CD4-positive, alpha-beta T cell (primary cell): Measurements from ENCODE around the gene COL23A1. TPM values are rescaled to one million over a fixed set of nuclear protein-coding genes. Genes with fewer than 3 reads are reported as not detected.

Source experiments
- ATAC-seq: fragments of 200-7000 bp; cut with Tn5 transposase; one replicate; pipeline ENCODE4 v1.10.0; 2022; ENCODE audit warnings: mild to moderate bottlenecking; ENCODE audit not compliant: poor library complexity
- CTCF ChIA-PET: fragments of 350-600 bp; sonication (Branson Sonifier 250); formaldehyde crosslinking; loops from one replicate; lab custom pipeline; 2021; ENCODE audit warnings: antibody characterized with exemption, inconsistent platforms; lab: Charles Lee
- POLR2A ChIA-PET: fragments of 350-600 bp; sonication (Branson Sonifier 250); formaldehyde crosslinking; loops from one replicate; lab custom pipeline; 2021; ENCODE audit warnings: antibody characterized with exemption, inconsistent platforms; lab: Charles Lee
- DNase-seq, 14 experiments: peaks; one replicate each; pipeline ENCODE4 v3.0.0-alpha.2; 2013 to 2020; ENCODE audit warnings: mixed read lengths in 2 of 14
- H3K27ac ChIP-seq, 2 donors: one replicate each; pipeline versions ENCODE4 v1.5.1 to v1.7.0; 2013; ENCODE audit warnings: low read length in 2 of 2, low read depth in 1 of 2, mild to moderate bottlenecking in 1 of 2
- H3K27me3 ChIP-seq, 2 experiments: 1 replicate in 1 of 2; 2 replicates in 1 of 2; pipeline versions ENCODE4 v1.6.1 to v1.7.0; 2013; ENCODE audit warnings: low read length in 2 of 2, control low read depth in 1 of 2, mild to moderate bottlenecking in 1 of 2, moderate library complexity in 1 of 2; ENCODE audit not compliant: insufficient read depth in 2 of 2, control insufficient read depth in 1 of 2
- H3K36me3 ChIP-seq: one replicate; pipeline ENCODE4 v1.6.1; 2013; ENCODE audit warnings: low read length, control low read depth; ENCODE audit not compliant: insufficient read depth
- H3K4me1 ChIP-seq: one replicate; pipeline ENCODE4 v1.6.1; 2013; ENCODE audit warnings: low read length, control low read depth; ENCODE audit not compliant: insufficient read depth
- H3K4me3 ChIP-seq: one replicate; pipeline ENCODE4 v1.5.1; 2013; ENCODE audit warnings: mild to moderate bottlenecking, low read length, moderate library complexity
- H3K9me3 ChIP-seq, 2 experiments: 1 replicate in 1 of 2; 2 replicates in 1 of 2; pipeline versions ENCODE4 v1.6.1 to v1.7.0; 2013; ENCODE audit warnings: low read length in 2 of 2, mild to moderate bottlenecking in 2 of 2, control low read depth in 1 of 2, moderate library complexity in 1 of 2; ENCODE audit not compliant: control insufficient read depth in 1 of 2, insufficient read depth in 1 of 2
- H3K27ac Mint-ChIP-seq: one replicate; pipeline ENCODE4 v1.8.0; 2020; ENCODE audit warnings: mixed read lengths
- H3K27me3 Mint-ChIP-seq: one replicate; pipeline ENCODE4 v1.8.0; 2021; ENCODE audit warnings: mixed read lengths
- H3K36me3 Mint-ChIP-seq: one replicate; pipeline ENCODE4 v1.8.0; 2021; ENCODE audit warnings: low read depth, mixed read lengths
- H3K4me1 Mint-ChIP-seq: one replicate; pipeline ENCODE4 v1.8.0; 2021; ENCODE audit warnings: low read depth, mixed read lengths
- H3K4me3 Mint-ChIP-seq: one replicate; pipeline ENCODE4 v1.8.0; 2020; ENCODE audit warnings: mild to moderate bottlenecking, mixed read lengths
- H3K9me3 Mint-ChIP-seq: one replicate; pipeline ENCODE4 v1.8.0; 2020; ENCODE audit warnings: mixed read lengths
- CTCF ChIP-seq: fragments of 200-600 bp; IDR thresholded peaks from one replicate; pipeline ENCODE4 v1.8.0; 2022; ENCODE audit warnings: antibody characterized with exemption, mild to moderate bottlenecking
- intact Hi-C, 2 experiments: fragments of 100-400 bp; cut with DNase I in 1 of 2; cut with micrococcal nuclease in 1 of 2; formaldehyde crosslinking; loops; one replicate each; pipeline versions ENCODE4 v1.15.1 to v1.9.0; 2023 to 2025; cut with DNase I, micrococcal nuclease
- total RNA-seq, 174 experiments: library from RNA in 2 of 174; stranded (reverse) in 2 of 174; gene quantifications; one replicate each; pipeline ENCODE4 v1.2.3 and lab custom pipeline; 2021 to 2026

The COL23A1 gene
- total RNA-seq, 2 experiments from 2014 or later, result not detected

- H3K4me1 ChIP-seq, result no peaks in the 10 kb centered on the region
- no peaks in the 10 kb centered on the region for H3K4me1 Mint-ChIP-seq
- H3K27ac Mint-ChIP-seq, result no peak overlapping the region
- H3K9me3 ChIP-seq, result no peaks in the 10 kb centered on the region
- peaks cover 29% of the 10 kb centered on the region for H3K27me3 Mint-ChIP-seq
- CTCF ChIA-PET, result no interaction called here
- H3K36me3 ChIP-seq, result no peaks in the 10 kb centered on the region
- H3K36me3 Mint-ChIP-seq, result no peaks in the 10 kb centered on the region
- no peak for ATAC-seq
- POLR2A ChIA-PET, result no interaction called here
- H3K4me3 ChIP-seq, result no peak overlapping the region
- no peaks in the 10 kb centered on the region for H3K27me3 ChIP-seq
- TF ChIP-seq CTCF, result no peak
- no peak overlapping the region for H3K27ac ChIP-seq
- H3K9me3 Mint-ChIP-seq, result no peaks in the 10 kb centered on the region
- no peak for DNase-seq
- H3K4me3 Mint-ChIP-seq, result no peak overlapping the region
- intact Hi-C loops, result loop anchor here in 1 of 2 experiments (5.0 kb wide), 1 partner anchor 92 kb away; no protein-coding TSS in a partner anchor
These were observed 35.9 kb downstream of the COL23A1 start for GRCh38 chr5:178554311-178554710.

GRCh38 chr5:178553517-178553916 lies 36.7 kb downstream of the COL23A1 start:
- Mint-ChIP-seq H3K36me3 (no peaks in the 10 kb centered on the region), H3K27me3 (peaks cover 29% of the 10 kb centered on the region), H3K4me3 (no peak overlapping the region), H3K4me1 (no peaks in the 10 kb centered on the region), H3K27ac (no peak overlapping the region), H3K9me3 (no peaks in the 10 kb centered on the region)
- TF ChIP-seq CTCF, result no peak
- CTCF ChIA-PET, result no interaction called here
- Histone ChIP-seq H3K36me3 (no peaks in the 10 kb centered on the region), H3K27me3 (no peaks in the 10 kb centered on the region), H3K27ac (no peak overlapping the region), H3K9me3 (no peaks in the 10 kb centered on the region), H3K4me3 (no peak overlapping the region), H3K4me1 (no peaks in the 10 kb centered on the region)
- no peak for DNase-seq
- intact Hi-C loops, result loop anchor here in 1 of 2 experiments (5.0 kb wide), 1 partner anchor 91 kb away; no protein-coding TSS in a partner anchor
- no peak for ATAC-seq
- POLR2A ChIA-PET, result no interaction called here

- CTCF ChIA-PET, result interaction anchor here (1.0 kb wide), 1 partner anchor 271 kb away, joined by 3 read pairs; no protein-coding TSS in a partner anchor
- no peak overlapping the region for H3K4me3 ChIP-seq
- no peak overlapping the region for H3K27ac Mint-ChIP-seq
- POLR2A ChIA-PET, result no interaction called here
- no peaks in the 10 kb centered on the region for H3K36me3 ChIP-seq
- TF ChIP-seq CTCF, result no peak
- no peaks in the 10 kb centered on the region for H3K4me1 Mint-ChIP-seq
- no peak overlapping the region for H3K4me3 Mint-ChIP-seq
- no peak overlapping the region for H3K27ac ChIP-seq
- intact Hi-C loops, result loop anchor here in 1 of 2 experiments (1.0 to 5.0 kb wide), 2 partner anchors 89 to 316 kb away; no protein-coding TSS in a partner anchor
- H3K27me3 Mint-ChIP-seq, result peaks cover 24% of the 10 kb centered on the region
- no peaks in the 10 kb centered on the region for H3K9me3 Mint-ChIP-seq
- DNase-seq, result no peak
- no peaks in the 10 kb centered on the region for H3K9me3 ChIP-seq
- H3K36me3 Mint-ChIP-seq, result no peaks in the 10 kb centered on the region
- H3K27me3 ChIP-seq, result no peaks in the 10 kb centered on the region
- no peak for ATAC-seq
- H3K4me1 ChIP-seq, result no peaks in the 10 kb centered on the region
These were observed 38.7 kb downstream of the COL23A1 start for GRCh38 chr5:178551468-178551867.
